K562 (cell line): ENCODE data around the gene IGSF21. TPM values are rescaled to one million over a fixed set of nuclear protein-coding genes. Genes with fewer than 3 reads are reported as not detected.

Source experiments
- ATAC-seq: fragments of 200-7000 bp; cut with Tn5 transposase; 3 replicates; pipeline ENCODE4 v1.9.1; 2020; ENCODE audit warnings: moderate library complexity
- BruUV-seq: library from RNA; stranded (reverse); fragments of 400-500 nt; replicated peaks from 2 replicates; lab custom pipeline; 2021; lab: Mats Ljungman, UMichigan
- CTCF ChIA-PET: fragments of 300-600 bp; formaldehyde crosslinking; extraction: SDS; loops from one replicate; lab custom pipeline; 2021; ENCODE audit warnings: low intra/inter-chr PET ratio; lab: Yijun Ruan, JAX
- POLR2A ChIA-PET: fragments of 300-600, 350-650 bp; sonication (Branson Sonifier 250); formaldehyde crosslinking; extraction: SDS; loops from one replicate; lab custom pipeline; 2021; ENCODE audit warnings: antibody characterized with exemption, inconsistent platforms; lab: Yijun Ruan, JAX
- DNase-seq, 4 experiments: peaks; one replicate each; pipeline versions ENCODE4 v3.0.0 to v3.0.0-alpha.2; 2011 to 2018; ENCODE audit warnings: low spot score in 3 of 4, mixed read lengths in 3 of 4; ENCODE audit errors: extremely low read depth in 1 of 4
- FAIRE-seq: peaks from 2 replicates; lab custom pipeline; 2011; peaks lifted over from hg19 to GRCh38; lab: Jason Lieb, UNC
- H2AFZ ChIP-seq: 2 replicates; pipeline ENCODE4 v1.6.0; 2011; ENCODE audit warnings: low read depth, low read length, control low read depth, inconsistent platforms
- H3K27ac ChIP-seq: fragments of 200-600 bp; 3 replicates; pipeline ENCODE4 v1.8.0; 2011; ENCODE audit warnings: low read depth, mild to moderate bottlenecking, control low read depth, inconsistent platforms, low read length, moderate library complexity, mixed read lengths; ENCODE audit errors: extremely low read depth
- H3K27me3 ChIP-seq, 2 experiments: fragments of 300-600 bp in 1 of 2; 2 replicates in 1 of 2; 3 replicates in 1 of 2; pipeline versions ENCODE4 v1.6.0 to v1.8.0; 2011; ENCODE audit warnings: inconsistent platforms in 2 of 2, low read length in 2 of 2, mild to moderate bottlenecking in 1 of 2, mixed read lengths in 1 of 2, moderate library complexity in 1 of 2; ENCODE audit not compliant: control insufficient read depth in 2 of 2, insufficient read depth in 2 of 2
- H3K36me3 ChIP-seq: fragments of 300-600 bp; 3 replicates; pipeline ENCODE4 v1.8.0; 2011; ENCODE audit warnings: mild to moderate bottlenecking, low read length, inconsistent platforms; ENCODE audit not compliant: control insufficient read depth, insufficient read depth
- H3K4me1 ChIP-seq, 2 experiments: fragments of 200-600 bp in 1 of 2; replicated peaks in 1 of 2; 2 replicates in 1 of 2; 3 replicates in 1 of 2; pipeline versions ENCODE4 v1.5.1 to v1.8.0; 2011; ENCODE audit warnings: inconsistent platforms in 2 of 2, low read length in 2 of 2, mild to moderate bottlenecking in 1 of 2, mixed read lengths in 1 of 2, moderate library complexity in 1 of 2; ENCODE audit not compliant: control insufficient read depth in 2 of 2, insufficient read depth in 2 of 2
- H3K4me2 ChIP-seq: 2 replicates; pipeline ENCODE4 v1.6.1; 2011; ENCODE audit warnings: low read length, control low read depth, inconsistent platforms, mixed read lengths; ENCODE audit not compliant: insufficient read depth
- H3K4me3 ChIP-seq: fragments of 200-600 bp; sonication (generic), shearing (Covaris generic); 2 replicates; pipeline ENCODE4 v1.5.1; 2016; ENCODE audit warnings: control low read depth, inconsistent platforms
- H3K79me2 ChIP-seq: fragments of 200-600 bp; 3 replicates; pipeline ENCODE4 v1.8.0; 2011; ENCODE audit warnings: low read length, inconsistent platforms; ENCODE audit not compliant: control insufficient read depth, insufficient read depth
- H3K9ac ChIP-seq, 2 experiments: 2 replicates each; pipeline versions ENCODE4 v1.6.0 to v1.6.1; 2011; ENCODE audit warnings: low read depth in 2 of 2, low read length in 2 of 2, control low read depth in 1 of 2, inconsistent platforms in 1 of 2, mild to moderate bottlenecking in 1 of 2, mixed read lengths in 1 of 2; ENCODE audit not compliant: insufficient read depth in 1 of 2
- H3K9me1 ChIP-seq: one replicate; pipeline ENCODE4 v1.6.0; 2011; ENCODE audit warnings: inconsistent platforms, mild to moderate bottlenecking, low read length, moderate library complexity; ENCODE audit not compliant: control insufficient read depth, insufficient read depth
- H3K9me3 ChIP-seq: replicated peaks from 2 replicates; pipeline ENCODE4 v1.5.1; 2011; ENCODE audit warnings: low read depth, low read length, inconsistent platforms; ENCODE audit not compliant: control insufficient read depth, insufficient read depth
- H4K20me1 ChIP-seq: replicated peaks from 2 replicates; pipeline ENCODE4 v1.6.1; 2011; ENCODE audit warnings: low read length, inconsistent platforms, mixed read lengths; ENCODE audit not compliant: control insufficient read depth, insufficient read depth
- CAMTA2 ChIP-seq: fragments of 250-450 bp; sonication (Bioruptor Pico); conservative IDR thresholded peaks from 2 replicates; pipeline ENCODE4 v1.5.1; 2022
- NFIX ChIP-seq: fragments of 250-450 bp; sonication (Bioruptor Pico); IDR thresholded peaks from 2 replicates; pipeline ENCODE4 v1.4.0; 2020; ENCODE audit warnings: low read depth, mild to moderate bottlenecking, moderate library complexity
- SRSF7 ChIP-seq: fragments of 200-400 bp; formaldehyde crosslinking; optimal IDR thresholded peaks from 2 replicates; pipeline ENCODE3; 2017; ENCODE audit warnings: mild to moderate bottlenecking, low read depth, low read length
- ZBTB33 ChIP-seq: sonication (generic); formaldehyde crosslinking; IDR thresholded peaks from 2 replicates; pipeline ENCODE4 v1.8.1; 2023; ENCODE audit warnings: mild to moderate bottlenecking, missing genetic modification reagents
- ZC3H4 ChIP-seq: sonication (generic); formaldehyde crosslinking; IDR thresholded peaks from 2 replicates; pipeline ENCODE4 v1.9.0; 2021; ENCODE audit warnings: missing genetic modification reagents, borderline replicate concordance
- ZNF655 ChIP-seq: fragments of 250-450 bp; sonication (Bioruptor Pico); IDR thresholded peaks from 2 replicates; pipeline ENCODE4 v1.5.0; 2021
- WGBS: fragments of 100-300 bp; shearing (Covaris generic); methylation state at CpG from one replicate; pipeline ENCODE4 v1.1.6; 2016; ENCODE audit warnings: low coverage, mixed read lengths; ENCODE audit not compliant: insufficient coverage; ENCODE audit errors: missing lambda C conversion rate; 5-methylcytosine and 5-hydroxymethylcytosine counted together
- in situ Hi-C: fragments of 300-500 bp; cut with MboI; formaldehyde crosslinking; loops from 4 replicates; pipeline ENCODE4 v1.15.0; 2018; ENCODE audit warnings: inconsistent platforms, mixed read lengths
- intact Hi-C: fragments of 100-400 bp; cut with micrococcal nuclease; formaldehyde crosslinking; loops from 2 replicates; pipeline ENCODE4 v1.14.2; 2022
- polyA plus RNA-seq, 8 experiments: library from polyadenylated mRNA; depleted of rRNA in 4 of 8; stranded (reverse) in 5 of 8; unstranded in 3 of 8; fragments of >200 nt; fragmentation: Nextera tagmentation in 2 of 8; fragmentation: Illumina TruSeq in 1 of 8; extraction: Ambion mirVana in 2 of 8; extraction: Trizol in 1 of 8; gene quantifications; 2 replicates each; pipeline versions ENCODE4 v1.2.1 to v1.2.3, GENCODE V29; 2011 to 2014; ENCODE audit warnings: inconsistent platforms in 1 of 8, missing spikeins in 1 of 8
- total RNA-seq, 7 experiments: library from RNA; depleted of rRNA in 6 of 7; stranded (reverse); fragments of >200 nt in 6 of 7; fragmentation: Illumina TruSeq in 2 of 7; extraction: Trizol in 2 of 7; gene quantifications; 2 replicates each; pipeline versions ENCODE4 v1.2.1 to v1.2.3, GENCODE V29; 2011 to 2021; ENCODE audit warnings: low replicate concordance in 1 of 7

IGSF21 gene
- total and polyA plus RNA-seq, 9 of the 15 experiments (the other 6 are each of a cell fraction or from before 2014, with no cell fraction given): not detected

GRCh38 chr1:18300376-18300775, 192.8 kb downstream of the IGSF21 start:
- Histone ChIP-seq H3K79me2 (no peaks in the 10 kb centered on the region), H3K4me3 (no peak overlapping the region), H3K27me3 (peaks cover 0 to 8% of the 10 kb centered on the region in 2 experiments; a peak in 1 of 5 replicates), H3K9ac (no peak overlapping the region), H3K4me2 (no peak overlapping the region), H3K9me3 (no peaks in the 10 kb centered on the region; the same call in 1 of the 2 replicates), H2AFZ (no peak overlapping the region), H3K27ac (no peak overlapping the region), H3K36me3 (no peaks in the 10 kb centered on the region), H4K20me1 (0 out of 2 replicates have a peak, but pooled peaks cover 4% of the 10 kb centered on the region), H3K9me1 (no peaks in the 10 kb centered on the region), H3K4me1 (no peaks in the 10 kb centered on the region)
- no TSS peak for BruUV-seq
- POLR2A ChIA-PET: interaction anchor here (0.5 to 0.6 kb wide), 2 partner anchors 21 to 87 kb away, joined by 3 read pairs; no protein-coding TSS in a partner anchor
- FAIRE-seq (no peak), ATAC-seq (no peak), DNase-seq (no peak)
- intact Hi-C loops: loop anchor here (5.0 kb wide), 2 partner anchors 378 to 638 kb away; no protein-coding TSS in a partner anchor
- 0% methylated on average over 2 of the region's 2 CpGs for WGBS
- TF ChIP-seq SRSF7 (no peak), ZBTB33 (CRISPR knock-in tag) (no peak), CAMTA2 (no peak), NFIX (CRISPR knock-in tag) (no peak), ZC3H4 (CRISPR knock-in tag) (no peak), ZNF655 (CRISPR knock-in tag) (no peak)
- in situ Hi-C loops: no loop called here
- CTCF ChIA-PET: no interaction called here
